Gastrocnemius medialis (tissue), 4 donors: Measurements from ENCODE around the gene GBX1.

Experiments
- POLR2A ChIP-seq, 2 donors: fragments of 450-650 bp; IDR thresholded peaks; one replicate each; pipeline ENCODE4 v1.6.1; 2017; ENCODE audit warnings: antibody characterized with exemption in 2 of 2, mild to moderate bottlenecking in 2 of 2, moderate library complexity in 2 of 2
- TF ChIP-seq, protein P1 (sequence below), 5 experiments: fragments of 450-650 bp in 3 of 5; fragments of 200-600 bp in 2 of 5; sonication (generic) in 2 of 5; IDR thresholded peaks in 4 of 5; conservative IDR thresholded peaks in 1 of 5; 1 replicate in 4 of 5; 2 replicates in 1 of 5; pipeline ENCODE4 v1.5.1; 2016 to 2019; ENCODE audit warnings: antibody characterized with exemption in 5 of 5, mild to moderate bottlenecking in 3 of 5, moderate library complexity in 3 of 5

DNA sequence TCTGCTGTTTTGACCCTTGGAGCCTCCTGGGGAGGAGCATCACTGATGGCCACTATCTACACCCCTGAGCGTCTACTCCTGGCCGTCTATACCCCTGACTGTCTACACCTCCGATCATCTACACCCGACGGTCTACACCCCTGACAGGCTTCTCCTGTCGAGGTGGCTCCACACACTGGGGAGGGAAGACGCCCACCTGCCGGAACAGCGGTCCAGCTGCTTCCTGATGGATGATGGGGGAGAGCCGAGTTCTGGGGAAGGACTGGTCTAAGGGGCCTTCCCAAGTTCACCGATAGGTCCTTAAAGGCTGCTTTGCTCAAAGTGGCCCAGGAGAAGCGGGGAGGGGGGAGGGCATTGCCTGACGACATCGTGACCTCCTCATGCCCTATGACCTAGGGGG is 39.4 kb downstream of the GBX1 start:
- TF ChIP-seq, protein P1, sequence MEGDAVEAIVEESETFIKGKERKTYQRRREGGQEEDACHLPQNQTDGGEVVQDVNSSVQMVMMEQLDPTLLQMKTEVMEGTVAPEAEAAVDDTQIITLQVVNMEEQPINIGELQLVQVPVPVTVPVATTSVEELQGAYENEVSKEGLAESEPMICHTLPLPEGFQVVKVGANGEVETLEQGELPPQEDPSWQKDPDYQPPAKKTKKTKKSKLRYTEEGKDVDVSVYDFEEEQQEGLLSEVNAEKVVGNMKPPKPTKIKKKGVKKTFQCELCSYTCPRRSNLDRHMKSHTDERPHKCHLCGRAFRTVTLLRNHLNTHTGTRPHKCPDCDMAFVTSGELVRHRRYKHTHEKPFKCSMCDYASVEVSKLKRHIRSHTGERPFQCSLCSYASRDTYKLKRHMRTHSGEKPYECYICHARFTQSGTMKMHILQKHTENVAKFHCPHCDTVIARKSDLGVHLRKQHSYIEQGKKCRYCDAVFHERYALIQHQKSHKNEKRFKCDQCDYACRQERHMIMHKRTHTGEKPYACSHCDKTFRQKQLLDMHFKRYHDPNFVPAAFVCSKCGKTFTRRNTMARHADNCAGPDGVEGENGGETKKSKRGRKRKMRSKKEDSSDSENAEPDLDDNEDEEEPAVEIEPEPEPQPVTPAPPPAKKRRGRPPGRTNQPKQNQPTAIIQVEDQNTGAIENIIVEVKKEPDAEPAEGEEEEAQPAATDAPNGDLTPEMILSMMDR (IDR thresholded peaks at IDR 0.05 in 4 of 5, conservative IDR thresholded peaks at IDR 0.05 in 1 of 5): no peak
- no peak for TF ChIP-seq POLR2A (IDR thresholded peaks at IDR 0.05)
